HG03064 (cell line): ENCODE data around the gene OR51S1.
"Not testable (repeated sequence)": the region's sequence is repeated elsewhere in the genome, so short reads cannot be mapped to it uniquely, and the experiment has no call there.

Experiments
- ATAC-seq: cut with Tn5 transposase; IDR thresholded peaks from one replicate; pipeline ENCODE4 v1.9.1; 2021; ENCODE audit warnings: low read depth; ENCODE audit not compliant: unreplicated experiment

The OR51S1 gene

GRCh38 chr11:4809246-4809645 is 39.8 kb downstream of the OR51S1 start:
- ATAC-seq, result no peak

GRCh38 chr11:4808476-4808875 is 40.5 kb downstream of the OR51S1 start:
- ATAC-seq, result no peak

GRCh38 chr11:4804280-4804679 is 44.7 kb downstream of the OR51S1 start, which contains the start of gene OR52R1:
TSS of gene OR52R1 (minus strand) at chr11:4804380. CDS start at chr11:4804380, 0 bp downstream.
- ATAC-seq, result no peak

GRCh38 chr11:4801316-4801715 is 47.7 kb downstream of the OR51S1 start:
- not testable (repeated sequence) for ATAC-seq

- ATAC-seq, result no peak
These were observed 50.4 kb downstream of the OR51S1 start for GRCh38 chr11:4798427-4799183.
